Osteocyte (in vitro differentiated cells): ENCODE measurements around the gene ZNF154. TPM values are rescaled to one million over a fixed set of nuclear protein-coding genes. Genes with fewer than 3 reads are reported as not detected.

Source experiments
- DNase-seq: peaks from one replicate; pipeline ENCODE4 v3.0.0; 2021; ENCODE audit warnings: mixed read lengths; ENCODE audit not compliant: unreplicated experiment; ENCODE audit errors: extremely low spot score
- H3K27ac Mint-ChIP-seq: one replicate; pipeline ENCODE4 v1.8.0; 2021; ENCODE audit warnings: mild to moderate bottlenecking, mixed read lengths; ENCODE audit not compliant: unreplicated experiment
- H3K27me3 Mint-ChIP-seq: one replicate; pipeline ENCODE4 v1.8.0; 2021; ENCODE audit warnings: mixed read lengths; ENCODE audit not compliant: unreplicated experiment
- H3K36me3 Mint-ChIP-seq: one replicate; pipeline ENCODE4 v1.8.0; 2021; ENCODE audit warnings: mixed read lengths; ENCODE audit not compliant: unreplicated experiment
- H3K4me1 Mint-ChIP-seq: one replicate; pipeline ENCODE4 v1.8.0; 2021; ENCODE audit warnings: mixed read lengths; ENCODE audit not compliant: unreplicated experiment
- H3K4me3 Mint-ChIP-seq: one replicate; pipeline ENCODE4 v1.8.0; 2021; ENCODE audit warnings: mild to moderate bottlenecking, moderate library complexity, mixed read lengths; ENCODE audit not compliant: unreplicated experiment
- H3K9me3 Mint-ChIP-seq: one replicate; pipeline ENCODE4 v1.8.0; 2021; ENCODE audit warnings: mixed read lengths; ENCODE audit not compliant: unreplicated experiment
- total RNA-seq: library from RNA; stranded (reverse); gene quantifications from 2 replicates; pipeline ENCODE4 v1.2.1, GENCODE V29; 2021
- TF ChIP-seq, protein P1 (sequence below): fragments of 200-600 bp; sonication (generic); IDR thresholded peaks from 2 replicates; pipeline ENCODE4 v1.5.0; 2021; ENCODE audit warnings: antibody characterized with exemption, mild to moderate bottlenecking, moderate library complexity

The ZNF154 gene
- total RNA-seq, 1 donor from 2014 or later, result 18.9 TPM

GRCh38 chr19:57701625-57702024, 7.4 kb downstream of the ZNF154 start:
- H3K27ac Mint-ChIP-seq, result no peak overlapping the region
- H3K4me3 Mint-ChIP-seq, result no peak overlapping the region
- TF ChIP-seq, protein P1, sequence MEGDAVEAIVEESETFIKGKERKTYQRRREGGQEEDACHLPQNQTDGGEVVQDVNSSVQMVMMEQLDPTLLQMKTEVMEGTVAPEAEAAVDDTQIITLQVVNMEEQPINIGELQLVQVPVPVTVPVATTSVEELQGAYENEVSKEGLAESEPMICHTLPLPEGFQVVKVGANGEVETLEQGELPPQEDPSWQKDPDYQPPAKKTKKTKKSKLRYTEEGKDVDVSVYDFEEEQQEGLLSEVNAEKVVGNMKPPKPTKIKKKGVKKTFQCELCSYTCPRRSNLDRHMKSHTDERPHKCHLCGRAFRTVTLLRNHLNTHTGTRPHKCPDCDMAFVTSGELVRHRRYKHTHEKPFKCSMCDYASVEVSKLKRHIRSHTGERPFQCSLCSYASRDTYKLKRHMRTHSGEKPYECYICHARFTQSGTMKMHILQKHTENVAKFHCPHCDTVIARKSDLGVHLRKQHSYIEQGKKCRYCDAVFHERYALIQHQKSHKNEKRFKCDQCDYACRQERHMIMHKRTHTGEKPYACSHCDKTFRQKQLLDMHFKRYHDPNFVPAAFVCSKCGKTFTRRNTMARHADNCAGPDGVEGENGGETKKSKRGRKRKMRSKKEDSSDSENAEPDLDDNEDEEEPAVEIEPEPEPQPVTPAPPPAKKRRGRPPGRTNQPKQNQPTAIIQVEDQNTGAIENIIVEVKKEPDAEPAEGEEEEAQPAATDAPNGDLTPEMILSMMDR, result no peak
- H3K9me3 Mint-ChIP-seq, result peaks cover 63% of the 10 kb centered on the region
- H3K36me3 Mint-ChIP-seq, result peaks cover 87% of the 10 kb centered on the region
- no peak for DNase-seq
- no peaks in the 10 kb centered on the region for H3K27me3 Mint-ChIP-seq
- peaks cover 4% of the 10 kb centered on the region for H3K4me1 Mint-ChIP-seq

DNA sequence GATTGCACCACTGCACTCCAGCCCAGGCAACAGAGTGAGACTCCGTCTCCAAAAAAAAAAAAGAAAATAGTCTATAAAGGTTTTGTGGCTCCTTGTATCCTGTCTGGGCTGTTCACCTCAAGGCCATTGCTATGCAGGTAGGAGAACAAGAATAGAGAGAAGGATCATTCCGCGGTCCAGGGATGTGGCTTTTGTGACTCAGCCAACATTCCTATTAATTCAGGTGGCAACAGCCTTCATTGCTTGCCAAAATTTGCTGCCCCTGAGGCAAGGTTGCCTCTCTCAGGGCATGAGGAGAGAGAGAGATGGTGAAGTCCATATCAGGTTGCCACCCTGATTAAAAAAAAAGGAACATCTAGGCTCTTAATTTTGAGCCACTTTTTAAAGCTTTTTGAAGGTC, 19.3 kb downstream of the ZNF154 start:
- Mint-ChIP-seq H3K4me3 (no peak overlapping the region), H3K27ac (no peak overlapping the region), H3K36me3 (peaks cover 59% of the 10 kb centered on the region), H3K4me1 (no peaks in the 10 kb centered on the region), H3K9me3 (peaks cover 57% of the 10 kb centered on the region), H3K27me3 (no peaks in the 10 kb centered on the region)
- no peak for DNase-seq
- TF ChIP-seq, protein P1, result no peak

- H3K9me3 Mint-ChIP-seq, result peaks cover 59% of the 10 kb centered on the region
- DNase-seq, result no peak
- TF ChIP-seq, protein P1, result no peak
- peaks cover 5% of the 10 kb centered on the region for H3K4me1 Mint-ChIP-seq
- H3K36me3 Mint-ChIP-seq, result peaks cover 70% of the 10 kb centered on the region
- H3K27me3 Mint-ChIP-seq, result no peaks in the 10 kb centered on the region
- no peak overlapping the region for H3K27ac Mint-ChIP-seq
- no peak overlapping the region for H3K4me3 Mint-ChIP-seq
Observed at GRCh38 chr19:57688011-57688763, 20.8 kb downstream of the ZNF154 start.

DNA sequence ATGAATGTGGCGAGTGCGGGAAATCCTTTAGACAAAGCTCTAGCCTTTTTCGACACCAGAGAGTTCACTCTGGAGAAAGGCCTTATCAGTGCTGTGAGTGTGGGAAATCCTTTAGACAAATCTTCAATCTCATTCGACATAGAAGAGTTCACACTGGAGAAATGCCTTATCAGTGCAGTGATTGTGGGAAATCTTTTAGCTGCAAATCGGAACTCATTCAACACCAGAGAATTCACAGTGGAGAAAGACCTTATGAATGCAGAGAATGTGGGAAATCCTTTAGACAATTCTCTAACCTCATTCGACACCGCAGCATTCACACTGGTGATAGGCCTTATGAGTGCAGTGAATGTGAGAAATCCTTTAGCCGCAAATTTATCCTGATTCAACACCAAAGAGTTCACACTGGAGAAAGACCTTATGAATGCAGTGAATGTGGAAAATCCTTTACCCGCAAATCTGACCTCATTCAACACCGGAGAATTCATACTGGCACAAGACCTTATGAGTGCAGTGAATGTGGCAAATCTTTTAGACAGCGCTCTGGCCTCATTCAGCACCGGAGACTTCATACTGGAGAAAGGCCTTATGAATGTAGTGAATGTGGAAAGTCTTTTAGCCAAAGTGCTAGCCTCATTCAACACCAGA, 21.5 kb downstream of the ZNF154 start:
- Mint-ChIP-seq H3K4me1 (peaks cover 12% of the 10 kb centered on the region), H3K36me3 (peaks cover 67% of the 10 kb centered on the region), H3K4me3 (no peak overlapping the region), H3K27ac (no peak overlapping the region), H3K27me3 (no peaks in the 10 kb centered on the region), H3K9me3 (peaks cover 61% of the 10 kb centered on the region)
- no peak for DNase-seq
- TF ChIP-seq, protein P1, result no peak

DNA sequence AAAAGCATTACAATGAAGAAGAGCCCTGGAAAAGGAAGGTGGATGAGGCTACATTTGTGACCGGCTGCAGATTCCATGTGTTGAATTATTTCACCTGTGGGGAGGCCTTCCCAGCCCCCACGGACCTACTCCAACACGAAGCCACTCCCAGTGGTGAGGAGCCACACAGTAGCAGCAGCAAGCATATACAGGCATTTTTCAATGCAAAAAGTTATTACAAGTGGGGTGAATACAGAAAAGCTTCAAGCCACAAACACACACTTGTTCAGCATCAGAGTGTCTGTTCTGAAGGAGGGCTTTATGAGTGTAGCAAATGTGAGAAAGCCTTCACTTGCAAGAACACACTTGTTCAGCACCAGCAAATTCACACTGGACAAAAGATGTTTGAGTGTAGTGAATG, 22.3 kb downstream of the ZNF154 start:
- no peak overlapping the region for H3K27ac Mint-ChIP-seq
- peaks cover 61% of the 10 kb centered on the region for H3K9me3 Mint-ChIP-seq
- H3K27me3 Mint-ChIP-seq, result no peaks in the 10 kb centered on the region
- H3K4me1 Mint-ChIP-seq, result peaks cover 19% of the 10 kb centered on the region
- peaks cover 69% of the 10 kb centered on the region for H3K36me3 Mint-ChIP-seq
- no peak for DNase-seq
- H3K4me3 Mint-ChIP-seq, result no peak overlapping the region
- TF ChIP-seq, protein P1, result no peak
